ENCODE measurements around the gene NMNAT2. TPM values are rescaled to one million over a fixed set of nuclear protein-coding genes. Genes with fewer than 3 reads are reported as not detected.

Gene NMNAT2
- total RNA-seq, 1 donor from 2014 or later: 2.2 TPM

- Mint-ChIP-seq H3K27me3 (ENCODE audit: unreplicated experiment) (no peaks in the 10 kb centered on the region), H3K36me3 (ENCODE audit: unreplicated experiment) (no peaks in the 10 kb centered on the region), H3K4me3 (ENCODE audit: unreplicated experiment) (no peak overlapping the region), H3K4me1 (ENCODE audit: unreplicated experiment) (peaks cover 52% of the 10 kb centered on the region), H3K9me3 (ENCODE audit: unreplicated experiment) (no peaks in the 10 kb centered on the region), H3K27ac (ENCODE audit: unreplicated experiment) (no peak overlapping the region)
- no peak for TF ChIP-seq CTCF (IDR thresholded peaks at IDR 0.05)
- no peak for DNase-seq (ENCODE audit: extremely low spot score, unreplicated experiment)
Measured at GRCh38 chr1:183238071-183238470, 180.1 kb downstream of the NMNAT2 start.

- H3K27me3 Mint-ChIP-seq (ENCODE audit: unreplicated experiment): no peaks in the 10 kb centered on the region
- TF ChIP-seq CTCF (IDR thresholded peaks at IDR 0.05): no peak
- no peaks in the 10 kb centered on the region for H3K9me3 Mint-ChIP-seq (ENCODE audit: unreplicated experiment)
- no peak for DNase-seq (ENCODE audit: extremely low spot score, unreplicated experiment)
- H3K36me3 Mint-ChIP-seq (ENCODE audit: unreplicated experiment): no peaks in the 10 kb centered on the region
- H3K4me1 Mint-ChIP-seq (ENCODE audit: unreplicated experiment): peaks cover 43% of the 10 kb centered on the region
- no peak overlapping the region for H3K4me3 Mint-ChIP-seq (ENCODE audit: unreplicated experiment)
- H3K27ac Mint-ChIP-seq (ENCODE audit: unreplicated experiment): no peak overlapping the region
Measured at GRCh38 chr1:183237046-183237445, 181.1 kb downstream of the NMNAT2 start.

GRCh38 chr1:183236158-183236725 lies 181.9 kb downstream of the NMNAT2 start:
- Mint-ChIP-seq H3K27me3 (ENCODE audit: unreplicated experiment) (no peaks in the 10 kb centered on the region), H3K4me3 (ENCODE audit: unreplicated experiment) (no peak overlapping the region), H3K9me3 (ENCODE audit: unreplicated experiment) (no peaks in the 10 kb centered on the region), H3K4me1 (ENCODE audit: unreplicated experiment) (peaks cover 38% of the 10 kb centered on the region), H3K36me3 (ENCODE audit: unreplicated experiment) (no peaks in the 10 kb centered on the region), H3K27ac (ENCODE audit: unreplicated experiment) (no peak overlapping the region)
- no peak for TF ChIP-seq CTCF (IDR thresholded peaks at IDR 0.05)
- DNase-seq (ENCODE audit: extremely low spot score, unreplicated experiment): no peak

- Mint-ChIP-seq H3K4me1 (ENCODE audit: unreplicated experiment) (peaks cover 40% of the 10 kb centered on the region), H3K36me3 (ENCODE audit: unreplicated experiment) (no peaks in the 10 kb centered on the region), H3K27ac (ENCODE audit: unreplicated experiment) (peak overlapping the region; percentile 90), H3K27me3 (ENCODE audit: unreplicated experiment) (no peaks in the 10 kb centered on the region), H3K4me3 (ENCODE audit: unreplicated experiment) (peak overlapping the region; percentile 79), H3K9me3 (ENCODE audit: unreplicated experiment) (no peaks in the 10 kb centered on the region)
- peak; percentile 79 for DNase-seq (ENCODE audit: extremely low spot score, unreplicated experiment)
- no peak for TF ChIP-seq CTCF (IDR thresholded peaks at IDR 0.05)
Measured at GRCh38 chr1:183235503-183235902, 182.7 kb downstream of the NMNAT2 start.

GRCh38 chr1:183234660-183235476 lies 183.3 kb downstream of the NMNAT2 start:
- Mint-ChIP-seq H3K4me1 (ENCODE audit: unreplicated experiment) (peaks cover 46% of the 10 kb centered on the region), H3K27ac (ENCODE audit: unreplicated experiment) (peak overlapping the region; percentile 90), H3K27me3 (ENCODE audit: unreplicated experiment) (no peaks in the 10 kb centered on the region), H3K36me3 (ENCODE audit: unreplicated experiment) (no peaks in the 10 kb centered on the region), H3K4me3 (ENCODE audit: unreplicated experiment) (peak overlapping the region; percentile 79), H3K9me3 (ENCODE audit: unreplicated experiment) (no peaks in the 10 kb centered on the region)
- peak; percentile 88 for TF ChIP-seq CTCF (IDR thresholded peaks at IDR 0.05)
- DNase-seq (ENCODE audit: extremely low spot score, unreplicated experiment): peak; percentile 90

Measured in osteocyte (in vitro differentiated cells).